CD1c-positive myeloid dendritic cell (primary cell): ENCODE data around the gene LNPK.
"Not testable (repeated sequence)": the region's sequence is repeated elsewhere in the genome, so short reads cannot be mapped to it uniquely, and the experiment has no call there.

Experiments used
- DNase-seq: peaks from one replicate; pipeline ENCODE4 v3.0.0-alpha.2; 2016; ENCODE audit errors: extremely low spot score

LNPK gene

DNA sequence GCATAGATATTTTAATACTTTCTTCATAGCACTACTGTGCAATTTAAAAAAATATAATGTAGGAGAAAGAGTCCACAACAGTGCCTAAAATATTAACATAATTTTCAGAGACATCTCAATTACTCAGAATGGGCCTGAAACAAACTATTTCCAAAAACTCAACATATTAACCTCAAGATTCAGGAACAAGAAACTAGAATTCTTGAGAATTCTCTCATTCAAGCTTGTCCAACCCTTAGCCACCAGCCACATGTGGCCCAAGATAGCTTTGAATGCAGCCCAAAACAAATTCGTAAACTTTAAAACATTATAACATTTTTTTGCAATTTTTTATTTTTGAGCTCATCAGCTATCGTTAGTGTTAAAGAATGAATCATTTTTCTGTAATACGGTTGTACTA is 35.2 kb downstream of the LNPK start:
- no peak for DNase-seq

DNA sequence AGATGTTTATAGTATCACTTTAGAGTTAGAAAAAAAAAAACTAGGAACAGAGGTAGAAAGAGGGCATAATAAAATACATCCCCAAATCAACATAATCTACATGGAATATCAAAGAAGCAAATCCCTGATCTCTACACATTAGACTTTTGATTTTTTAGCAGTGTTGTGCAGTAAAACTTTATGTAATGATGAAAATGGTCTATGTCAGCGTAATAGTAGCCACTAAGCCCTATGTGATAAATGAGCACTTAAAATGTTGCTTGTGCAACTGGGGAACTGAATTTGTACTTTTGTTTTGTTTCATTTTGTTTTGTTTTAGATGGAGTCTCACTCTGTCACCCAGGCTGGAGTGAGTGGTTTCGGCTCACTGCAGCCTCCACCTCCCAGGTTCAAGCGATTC is 36.3 kb downstream of the LNPK start:
- DNase-seq, result no peak

DNA sequence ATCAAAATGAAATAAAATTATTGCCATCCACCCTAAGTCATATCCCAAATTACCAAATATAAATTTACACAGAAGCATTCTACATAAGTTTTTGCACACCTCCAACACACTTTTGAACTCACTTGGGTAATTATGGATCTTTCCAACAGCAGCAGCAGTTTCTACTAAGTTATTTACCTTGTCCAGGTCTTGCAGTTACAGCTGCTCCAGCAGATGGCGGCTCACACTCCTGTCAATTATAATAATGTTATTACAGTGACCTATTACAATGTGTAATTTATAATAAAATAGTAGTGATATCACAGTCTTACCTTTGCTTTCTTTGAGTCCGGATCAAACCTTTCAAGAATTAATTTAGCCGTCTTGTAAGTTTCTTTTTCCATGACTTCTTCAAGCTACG is 37.9 kb downstream of the LNPK start:
- no peak for DNase-seq

DNA sequence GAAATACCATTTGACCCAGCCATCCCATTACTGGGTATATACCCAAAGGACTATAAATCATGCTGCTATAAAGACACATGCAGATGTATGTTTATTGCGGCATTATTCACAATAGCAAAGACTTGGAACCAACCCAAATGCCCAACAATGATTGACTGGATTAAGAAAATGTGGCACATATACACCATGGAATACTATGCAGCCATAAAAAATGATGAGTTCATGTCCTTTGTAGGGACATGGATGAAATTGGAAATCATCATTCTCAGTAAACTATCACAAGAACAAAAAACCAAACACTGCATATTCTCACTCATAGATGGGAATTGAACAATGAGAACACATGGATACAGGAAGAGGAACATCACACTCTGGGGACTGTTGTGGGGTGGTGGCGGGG is 38.9 kb downstream of the LNPK start:
- DNase-seq, result not testable (repeated sequence)

DNA sequence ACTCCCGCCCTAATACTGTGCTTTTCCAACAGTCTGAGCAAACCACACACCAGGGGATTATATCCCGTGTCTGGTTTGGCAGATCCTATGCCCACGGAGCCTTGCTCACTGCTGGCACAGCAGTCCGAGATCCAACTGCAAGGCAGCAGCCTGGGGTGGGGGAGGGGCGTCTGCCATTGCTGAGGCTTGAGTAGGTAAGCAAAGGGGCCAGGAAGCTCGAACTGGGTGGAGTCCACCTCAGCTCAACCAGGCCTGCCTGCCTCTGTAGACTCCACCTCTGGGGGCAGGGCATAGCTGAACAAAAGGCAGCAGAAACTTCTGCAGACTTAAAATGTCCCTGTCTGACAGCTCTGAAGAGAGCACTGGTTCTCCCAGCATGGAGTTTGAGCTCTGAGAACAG is 44.2 kb downstream of the LNPK start:
- DNase-seq, result no peak

DNA sequence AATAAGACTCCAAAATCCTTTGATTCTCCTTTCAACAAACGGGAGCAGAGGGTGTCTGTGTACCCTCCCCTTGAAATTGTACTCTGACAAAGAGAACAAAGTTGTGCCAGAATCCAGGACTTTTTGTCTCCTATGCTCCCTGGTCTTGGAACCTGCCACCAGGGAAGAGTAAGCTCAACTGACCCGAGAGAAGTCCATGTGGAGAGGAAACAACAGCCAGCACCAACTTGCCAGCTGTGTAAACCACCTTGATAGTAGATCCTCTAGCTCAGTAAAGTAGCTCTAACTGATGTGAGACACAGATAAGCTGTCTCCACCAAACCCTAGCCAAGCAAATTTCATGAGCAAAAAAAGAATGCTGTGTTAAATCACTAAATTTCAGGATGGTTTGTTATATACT is 46.9 kb downstream of the LNPK start:
- no peak for DNase-seq

DNA sequence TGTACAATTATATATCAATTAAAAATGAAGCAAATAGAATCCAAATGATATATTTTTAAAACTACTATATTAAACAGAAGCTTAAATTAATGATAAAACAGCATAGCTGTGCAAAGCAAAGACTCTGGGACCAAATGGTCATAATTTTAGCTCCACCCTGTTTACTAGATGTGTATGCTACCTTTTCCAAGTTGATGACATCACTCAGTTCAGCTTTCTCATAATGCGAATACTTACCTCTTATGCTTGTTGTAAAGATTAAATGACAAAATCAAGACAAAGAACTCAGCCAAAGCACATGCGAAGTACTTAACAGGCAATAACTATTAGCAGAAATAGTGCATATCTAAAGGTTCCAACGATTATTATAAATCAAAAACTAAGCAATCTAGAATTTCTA is 51.6 kb downstream of the LNPK start:
- DNase-seq, result no peak

DNA sequence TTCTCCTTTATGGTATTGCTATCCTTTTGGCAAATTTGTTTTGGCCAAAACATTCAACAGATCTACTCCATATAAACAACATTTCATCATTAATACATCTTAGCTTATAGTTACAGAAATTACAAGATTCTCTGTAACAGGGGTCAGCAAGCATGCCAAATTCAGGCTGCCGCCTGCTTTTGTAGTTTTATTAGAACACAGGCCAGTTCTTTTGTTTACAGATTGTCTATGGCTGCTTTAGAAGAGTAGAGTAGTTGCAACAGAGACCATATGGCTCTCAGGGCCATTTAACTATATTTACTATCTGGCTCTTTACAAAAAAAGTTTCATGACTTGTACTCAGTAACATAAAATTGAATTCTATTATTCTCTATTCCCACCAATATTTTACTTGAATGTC is 53.9 kb downstream of the LNPK start:
- DNase-seq, result no peak

DNA sequence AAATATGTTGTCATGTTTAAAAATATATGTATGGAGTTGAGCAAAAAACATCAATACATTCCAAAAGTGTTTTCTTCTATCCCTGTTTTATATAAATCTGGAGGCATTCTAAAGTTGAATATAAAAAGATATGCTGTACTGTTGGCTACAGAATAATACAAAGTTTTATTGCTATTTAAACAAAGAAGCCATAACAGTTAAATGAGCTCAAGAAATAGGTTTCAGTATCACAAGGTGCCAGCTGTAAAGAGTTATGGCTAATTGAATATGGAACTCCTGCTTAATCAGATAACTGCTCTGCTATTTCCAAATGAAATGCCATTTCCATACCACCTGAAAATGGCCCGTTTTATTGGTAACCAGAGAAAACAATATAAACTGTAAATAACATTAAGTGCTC is 55.0 kb downstream of the LNPK start:
- DNase-seq, result no peak

DNA sequence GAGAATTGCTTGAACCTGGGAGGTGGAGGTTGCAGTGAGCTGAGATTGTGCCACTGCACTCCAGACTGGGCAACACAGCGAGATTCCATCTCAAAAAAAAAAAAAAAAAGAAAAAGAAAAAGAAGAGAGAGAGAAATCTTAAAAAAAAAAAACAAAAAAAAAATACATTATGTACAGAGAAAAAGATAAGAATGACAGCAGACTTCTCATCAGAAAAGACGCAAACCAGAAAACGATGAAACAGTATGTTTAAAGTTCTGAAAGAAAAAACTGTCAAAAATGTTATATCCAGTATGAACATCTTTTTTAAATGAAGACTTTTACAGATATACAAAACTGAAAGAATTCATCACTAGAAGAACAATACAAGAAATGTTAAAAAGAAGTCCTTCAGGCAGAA is 60.4 kb downstream of the LNPK start:
- no peak for DNase-seq

DNA sequence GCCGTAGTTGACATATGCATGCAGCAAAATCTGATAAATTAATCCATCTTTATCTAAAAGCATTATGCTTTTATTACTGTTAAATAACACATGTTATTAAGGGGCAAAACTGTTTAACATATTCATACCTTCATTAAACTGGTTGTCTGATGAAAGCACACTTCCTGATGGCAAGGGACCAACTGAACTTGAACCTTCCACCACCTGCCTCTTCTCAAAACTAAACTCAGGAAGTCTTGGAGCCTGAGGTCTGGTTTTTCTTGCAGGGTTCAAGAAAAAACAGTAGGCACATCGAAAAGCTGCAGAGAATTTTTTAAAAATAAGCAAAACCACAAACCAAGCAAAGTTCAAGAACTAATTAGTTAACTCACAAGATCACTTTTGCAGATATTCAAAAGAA is 64.9 kb downstream of the LNPK start:
- DNase-seq, result no peak

DNA sequence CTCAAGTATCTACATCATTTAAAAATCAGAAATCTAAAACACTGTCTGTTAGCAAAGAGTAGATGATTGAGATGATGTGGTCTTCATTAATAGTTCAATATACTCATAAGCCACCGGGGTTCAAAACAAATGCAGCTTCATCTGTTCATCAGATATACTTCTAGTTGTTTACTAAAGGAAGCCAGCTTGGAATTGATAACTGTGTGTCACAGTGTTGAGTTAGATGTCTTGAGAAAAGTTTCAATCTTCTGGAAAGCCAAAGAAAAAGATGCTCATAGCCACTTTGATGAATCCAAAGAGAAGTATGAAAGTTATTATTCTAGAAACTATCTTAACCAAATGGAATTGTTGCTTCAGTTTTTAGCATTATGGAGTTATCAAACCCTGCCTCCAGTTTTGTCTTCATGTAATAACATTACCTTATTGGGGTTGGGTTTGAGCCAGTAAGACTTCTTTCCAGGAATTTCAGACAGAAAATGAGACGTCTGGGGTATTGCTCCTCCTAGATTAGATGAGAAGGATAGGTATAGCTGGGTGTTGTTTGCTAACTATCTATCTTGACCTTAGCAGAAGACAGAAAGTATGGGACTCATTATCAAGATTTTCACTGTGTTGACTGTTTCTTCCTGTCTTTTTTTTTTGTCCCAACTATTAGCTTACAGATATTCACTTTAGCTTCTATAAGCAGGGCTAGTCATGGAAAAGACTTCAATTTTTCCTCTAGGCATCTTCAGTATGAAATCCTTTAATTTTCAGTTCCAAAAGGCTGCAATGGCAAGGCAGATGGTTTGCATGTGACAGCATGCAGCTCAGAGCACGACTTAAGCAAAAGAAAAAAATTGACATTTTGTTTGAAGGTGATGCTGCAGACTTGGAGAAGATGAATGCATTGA is 66.5 kb downstream of the LNPK start:
- DNase-seq, result no peak

DNA sequence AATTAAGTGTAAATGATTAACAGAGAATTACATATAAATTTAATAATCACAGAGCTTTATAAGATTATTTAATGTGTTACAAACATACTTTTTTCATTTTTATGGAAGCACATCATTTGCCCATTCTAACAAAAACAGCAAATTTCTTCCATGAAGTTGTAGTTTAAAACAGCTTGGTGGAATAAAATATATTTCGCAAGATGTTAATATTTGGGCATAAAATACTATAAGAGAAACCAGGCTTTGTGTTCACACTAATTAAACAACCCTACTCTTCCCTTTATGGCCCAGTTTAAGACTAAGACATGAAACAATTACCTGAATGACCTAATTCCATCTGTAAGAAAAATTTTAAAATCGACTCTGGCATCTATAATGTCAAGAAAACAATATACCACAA is 69.4 kb downstream of the LNPK start:
- DNase-seq, result no peak

DNA sequence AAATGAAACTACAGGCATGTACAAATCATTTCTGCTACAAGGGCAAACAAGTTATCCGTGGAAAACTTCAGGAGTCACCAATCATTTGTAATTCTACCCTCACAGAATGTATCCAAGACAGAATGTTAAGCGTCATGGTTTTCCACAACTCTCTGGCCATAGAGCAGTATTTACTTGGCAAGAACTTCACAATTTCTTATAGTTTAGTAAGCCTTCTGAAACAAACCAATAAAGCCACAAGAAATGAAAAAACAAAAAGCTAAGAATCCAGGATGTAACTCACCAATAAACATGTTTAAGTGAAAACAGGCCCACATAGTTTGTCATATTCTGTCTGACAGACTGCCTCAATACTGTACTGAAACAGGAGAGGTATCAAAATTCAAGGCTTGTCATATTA is 70.3 kb downstream of the LNPK start:
- DNase-seq, result no peak

DNA sequence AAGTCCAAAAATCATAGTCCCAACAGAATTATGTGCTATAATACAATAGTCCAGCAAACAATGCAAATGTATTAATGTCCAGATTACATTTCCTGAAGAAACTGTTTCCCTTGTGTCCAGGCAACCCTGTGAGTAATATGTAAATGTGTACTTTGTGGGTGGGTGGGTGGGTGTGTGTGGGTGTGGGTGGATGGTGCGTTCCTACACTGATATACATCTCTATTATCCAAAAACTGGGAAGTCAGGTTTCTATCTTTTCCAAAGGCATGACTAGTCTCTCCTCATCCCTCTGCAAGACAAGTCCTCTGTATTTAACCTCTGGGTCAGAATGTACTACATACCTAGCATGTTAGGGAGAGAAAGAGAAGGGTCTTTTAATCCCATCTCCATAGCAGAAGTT is 71.6 kb downstream of the LNPK start:
- no peak for DNase-seq

DNA sequence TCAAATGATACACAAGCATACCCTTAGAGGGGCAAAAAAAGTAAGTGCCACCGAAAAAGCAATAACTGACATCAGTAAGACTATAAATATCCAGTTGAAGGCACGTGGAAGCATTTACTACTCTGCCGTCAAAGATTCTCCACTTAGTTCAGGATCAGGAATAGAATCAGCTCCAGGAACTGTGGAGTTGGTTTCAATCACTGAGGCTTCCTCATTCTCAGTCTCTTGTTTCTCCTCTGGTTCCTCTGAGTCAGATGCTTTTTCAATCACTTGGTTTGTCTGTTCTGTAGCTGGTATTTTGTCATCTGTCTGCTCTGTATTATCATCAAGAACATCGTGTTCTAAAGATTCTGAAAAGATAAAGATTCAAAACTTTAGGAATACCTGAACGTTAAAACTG is 72.2 kb downstream of the LNPK start:
- DNase-seq, result no peak

DNA sequence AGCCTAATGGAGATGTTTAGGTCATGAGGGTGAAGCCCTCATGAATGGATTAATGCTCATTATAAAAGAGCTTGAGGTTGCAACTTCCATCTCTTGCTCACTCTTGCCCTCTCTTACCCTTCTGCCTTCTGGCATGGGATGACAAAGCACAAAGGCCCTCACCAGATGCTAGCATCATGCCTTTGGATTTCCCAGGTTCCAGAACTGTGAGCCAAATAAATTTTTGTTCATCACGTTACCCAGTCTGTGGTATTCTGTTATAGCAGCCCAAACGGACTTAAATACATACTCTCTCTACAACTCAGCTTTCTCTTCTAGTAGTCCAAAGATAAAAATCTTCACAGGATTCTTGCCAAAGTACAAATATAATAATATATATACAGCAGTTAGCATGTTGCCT is 75.8 kb downstream of the LNPK start:
- DNase-seq, result no peak

DNA sequence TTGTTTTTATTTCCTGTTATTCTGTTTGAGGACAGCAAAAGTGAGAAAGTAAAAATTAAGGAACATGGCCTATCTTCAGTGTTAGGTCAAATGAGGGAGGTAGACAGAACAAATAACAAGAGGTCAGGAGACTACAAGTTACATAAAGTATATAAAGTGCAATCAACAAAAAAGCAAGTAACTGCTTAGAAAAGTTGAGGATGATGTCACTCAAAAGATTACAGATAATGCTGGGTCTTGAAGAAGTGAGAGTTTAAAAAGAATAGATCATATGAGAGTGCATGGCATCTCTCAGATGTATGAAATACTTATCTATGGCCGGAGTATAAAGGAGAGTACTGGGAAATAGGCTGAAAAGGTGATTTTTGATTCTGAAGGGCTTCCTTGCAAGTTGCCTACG is 79.9 kb downstream of the LNPK start:
- DNase-seq, result no peak

DNA sequence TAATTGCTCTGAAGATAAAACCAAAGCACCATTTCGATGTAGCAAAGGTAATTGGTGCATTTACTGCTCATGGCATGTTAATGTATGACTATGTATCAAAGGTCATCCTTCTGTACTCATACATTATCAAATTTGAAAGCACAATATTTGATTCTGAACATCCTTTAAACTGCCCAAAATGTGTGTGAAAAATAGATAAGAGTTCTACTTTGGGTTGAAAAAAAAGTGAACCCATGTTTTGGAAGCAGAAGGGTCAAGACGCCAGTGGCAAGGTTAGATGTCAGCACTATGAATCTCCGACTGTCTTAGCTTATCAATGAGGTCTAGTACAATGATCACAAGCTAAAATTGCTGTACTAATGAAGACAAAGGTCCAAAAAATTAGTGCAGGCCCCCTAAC is 83.1 kb downstream of the LNPK start:
- no peak for DNase-seq

DNA sequence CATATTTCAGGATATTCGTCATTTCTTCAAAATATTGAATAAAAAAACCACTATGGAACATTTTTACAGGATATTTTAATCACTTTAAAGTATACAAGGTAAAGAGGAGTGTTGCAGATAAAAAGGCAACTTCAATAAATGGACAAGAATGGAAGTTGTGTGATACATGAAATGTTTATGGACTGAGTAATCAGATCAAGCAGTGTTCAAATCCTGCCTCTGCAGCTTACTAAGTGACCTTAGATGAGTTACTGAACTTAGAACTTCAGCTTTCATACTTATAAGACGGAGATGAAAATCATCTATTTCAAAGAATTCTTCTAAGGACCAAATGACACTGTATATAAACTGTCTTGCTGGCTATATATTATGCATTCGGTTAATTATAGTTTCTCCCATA is 87.2 kb downstream of the LNPK start:
- DNase-seq, result no peak

DNA sequence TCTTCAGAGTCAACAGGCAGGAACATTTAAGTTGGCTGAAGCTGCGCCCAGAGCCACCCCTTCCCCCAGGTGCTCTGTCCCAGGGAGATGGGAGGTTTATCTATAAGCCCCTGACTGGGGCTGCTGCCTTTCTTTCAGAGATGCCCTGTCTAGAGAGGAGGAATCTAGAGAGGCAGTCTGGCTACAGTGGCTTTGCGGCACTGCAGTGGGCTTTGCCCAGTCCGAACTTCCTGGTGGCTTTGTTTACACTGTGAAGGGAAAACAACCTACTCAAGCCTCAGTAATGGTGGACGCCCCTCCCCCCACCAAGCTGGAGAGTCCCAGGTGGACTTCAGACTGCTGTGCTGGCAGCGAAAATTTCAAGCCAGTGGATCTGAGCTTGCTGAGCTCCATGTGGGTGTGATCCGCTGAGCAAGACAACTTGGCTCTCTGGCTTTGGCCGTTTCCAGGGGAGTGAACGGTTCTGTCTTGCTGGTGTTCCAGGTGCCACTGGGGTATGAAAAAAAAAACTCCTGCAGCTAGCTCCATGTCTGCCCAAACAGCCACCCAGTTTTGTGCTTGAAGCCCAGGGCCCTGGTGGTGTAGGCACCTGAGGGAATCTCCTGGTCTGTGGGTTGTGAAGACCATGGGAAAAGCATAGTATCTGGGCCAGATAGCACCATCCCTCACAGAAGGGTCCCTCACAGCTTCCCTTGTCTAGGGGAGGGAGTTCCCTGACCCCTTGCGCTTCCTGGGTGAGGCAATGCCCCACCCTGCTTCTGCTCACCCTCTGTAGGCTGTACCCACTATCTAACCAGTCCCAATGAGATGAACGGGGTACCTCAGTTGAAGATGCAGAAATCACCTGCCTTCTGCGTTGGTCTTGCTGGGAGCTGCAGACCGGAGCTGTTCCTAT is 88.0 kb downstream of the LNPK start:
- not testable (repeated sequence) for DNase-seq

DNA sequence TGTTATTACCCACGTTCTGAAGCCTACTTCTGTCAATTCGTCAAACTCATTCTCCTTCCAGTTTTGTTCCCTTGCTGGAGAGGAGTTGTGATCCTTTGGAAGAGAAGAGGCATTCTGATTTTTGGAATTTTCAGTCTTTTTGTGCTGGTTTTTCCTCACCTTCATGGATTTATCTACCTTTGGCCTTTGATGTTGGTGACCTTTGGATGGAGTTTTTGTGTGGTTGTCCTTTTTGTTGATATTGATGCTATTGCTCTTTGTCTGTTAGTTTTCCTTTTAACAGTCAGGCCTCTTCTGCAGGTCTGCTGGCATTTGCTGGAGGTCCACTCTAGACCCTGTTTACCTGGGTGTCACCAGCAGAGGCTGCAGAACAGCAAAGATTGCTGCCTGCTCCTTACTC is 88.8 kb downstream of the LNPK start:
- DNase-seq, result not testable (repeated sequence)

DNA sequence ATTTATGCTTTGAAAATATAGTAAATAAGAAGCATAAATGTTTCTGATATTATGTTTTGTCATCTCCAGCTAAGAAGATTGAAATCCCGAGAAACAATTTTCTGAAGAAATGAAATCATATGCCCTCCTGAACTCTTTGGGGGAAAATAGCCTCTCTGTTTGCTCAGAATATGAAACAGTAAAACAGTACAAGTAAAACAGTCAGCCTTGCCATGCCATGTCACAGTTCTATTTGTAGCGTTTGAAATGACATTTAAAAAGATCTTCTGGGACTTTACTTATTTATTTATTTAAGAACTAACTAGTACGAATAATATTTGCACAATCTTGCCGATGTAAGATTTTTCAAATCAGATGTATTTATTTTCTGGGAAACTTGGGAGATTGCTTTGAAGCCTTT is 98.0 kb downstream of the LNPK start:
- no peak for DNase-seq
